ENCODE measurements around the gene NACC1.
"Not testable (repeated sequence)": the region's sequence is repeated elsewhere in the genome, so short reads cannot be mapped to it uniquely, and the experiment has no call there.

The NACC1 gene

DNA sequence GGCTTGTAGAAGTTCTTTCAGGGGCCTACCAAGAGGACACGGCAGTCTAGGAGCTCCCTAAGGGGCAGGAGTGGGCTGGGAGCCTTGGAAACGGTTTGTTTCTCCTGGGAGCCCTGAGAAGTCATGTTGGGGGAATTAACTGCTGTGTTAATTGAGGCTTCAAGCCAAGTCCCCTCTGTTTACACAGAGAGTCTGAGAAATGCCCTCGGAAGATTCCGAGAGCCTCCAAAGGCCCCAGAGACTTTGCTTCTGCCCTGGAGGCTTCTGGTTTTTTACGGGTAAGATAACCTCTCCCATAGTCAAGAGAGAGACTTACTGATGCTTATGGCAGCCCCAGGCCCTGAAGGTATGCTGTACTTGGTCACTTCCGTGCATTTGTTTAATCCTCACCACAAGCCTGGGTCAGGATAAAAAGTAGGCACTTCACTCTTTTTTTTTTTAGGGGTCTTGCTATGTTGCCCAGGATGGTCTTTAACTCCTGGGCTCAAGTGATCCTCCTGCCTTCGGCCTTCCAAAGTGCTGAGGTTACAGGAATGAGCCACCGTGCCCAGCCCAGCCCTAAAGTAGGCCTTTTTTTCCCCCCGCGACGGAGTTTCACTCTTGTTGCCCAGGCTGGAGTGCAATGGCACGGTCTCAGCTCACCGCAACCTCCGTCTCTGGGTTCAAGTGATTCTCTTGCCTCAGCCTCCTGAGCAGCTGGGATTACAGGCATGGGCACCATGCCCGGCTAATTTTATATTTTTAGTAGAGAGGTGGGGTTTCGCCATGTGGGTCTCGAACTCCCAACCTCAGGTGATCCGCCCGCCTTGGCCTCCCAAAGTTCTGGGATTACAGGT, 47.3 kb downstream of the NACC1 start:
- no peak for DNase-seq

DNA sequence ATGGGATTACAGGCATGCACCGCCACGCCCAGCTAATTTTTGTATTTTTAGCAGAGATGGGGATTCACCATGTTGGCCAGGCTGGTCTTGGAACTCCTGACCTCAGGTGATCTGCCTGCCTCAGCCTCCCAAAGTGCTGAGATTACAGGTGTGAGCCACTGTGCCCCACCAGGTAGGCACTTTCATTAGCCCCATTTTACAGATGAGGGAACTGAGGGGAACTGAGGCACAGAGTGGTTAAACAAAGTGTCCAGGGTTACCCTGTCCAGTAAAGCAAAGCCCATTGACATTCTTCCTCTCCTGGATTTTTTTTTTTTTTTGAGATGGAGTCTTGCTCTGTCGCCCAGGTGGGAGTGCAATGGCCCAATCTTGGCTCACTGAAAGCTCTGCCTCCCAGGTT, 48.1 kb downstream of the NACC1 start:
- DNase-seq, result not testable (repeated sequence)

DNA sequence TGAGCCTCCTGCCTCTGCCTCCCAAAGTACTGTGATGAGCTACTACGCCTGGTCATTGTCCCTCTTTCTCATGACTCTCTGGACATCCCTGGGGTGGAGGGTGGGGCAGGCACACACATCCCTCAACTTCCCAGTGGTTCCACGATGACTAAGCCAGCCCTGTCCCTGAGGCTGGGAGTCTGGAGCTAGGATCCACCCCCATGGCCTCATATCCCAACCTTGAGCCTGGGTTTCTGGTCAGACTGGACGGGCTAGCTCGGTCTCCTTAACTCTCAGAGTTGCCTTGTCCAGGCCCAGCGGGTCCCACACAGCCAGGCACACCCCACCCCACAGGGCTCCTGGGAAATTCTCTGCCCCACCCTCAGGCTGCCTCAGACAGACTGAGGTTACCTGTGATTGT, 51.7 kb downstream of the NACC1 start:
- no peak for DNase-seq

- DNase-seq, result peak; percentile 14
These were observed 53.1 kb downstream of the NACC1 start for GRCh38 chr19:13171146-13171545.

- DNase-seq, result peak; percentile 90
These were observed 54.5 kb downstream of the NACC1 start for GRCh38 chr19:13172346-13173138.

DNA sequence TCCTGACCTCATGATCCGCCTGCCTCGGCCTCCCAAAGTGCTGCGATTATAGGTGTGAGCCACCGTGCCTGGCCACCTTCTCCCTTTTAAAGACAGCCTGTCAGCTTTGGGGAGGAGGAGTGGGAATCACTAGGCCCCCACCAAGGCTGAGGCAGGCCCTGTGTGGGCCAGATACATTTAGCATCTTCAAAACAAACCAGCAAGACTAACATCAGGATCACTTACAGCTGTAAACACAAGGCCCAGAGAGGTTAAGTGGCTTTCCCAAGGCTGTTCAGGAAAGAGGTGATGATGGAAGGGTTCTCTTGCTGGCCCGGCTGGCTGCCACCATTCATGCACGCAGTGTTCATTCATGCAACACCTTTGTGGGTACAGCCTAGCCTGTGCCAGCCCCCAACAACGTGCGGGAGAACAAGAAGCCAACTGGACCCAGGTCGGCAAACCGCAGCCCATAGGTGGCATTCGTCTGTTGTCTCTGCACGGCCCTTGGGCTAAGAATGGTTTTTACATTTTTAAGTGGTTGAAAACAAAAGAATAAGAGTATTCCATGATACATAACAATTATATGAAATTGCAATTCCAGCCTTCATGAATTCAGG, 55.2 kb downstream of the NACC1 start:
- DNase-seq, result peak; percentile 12

DNA sequence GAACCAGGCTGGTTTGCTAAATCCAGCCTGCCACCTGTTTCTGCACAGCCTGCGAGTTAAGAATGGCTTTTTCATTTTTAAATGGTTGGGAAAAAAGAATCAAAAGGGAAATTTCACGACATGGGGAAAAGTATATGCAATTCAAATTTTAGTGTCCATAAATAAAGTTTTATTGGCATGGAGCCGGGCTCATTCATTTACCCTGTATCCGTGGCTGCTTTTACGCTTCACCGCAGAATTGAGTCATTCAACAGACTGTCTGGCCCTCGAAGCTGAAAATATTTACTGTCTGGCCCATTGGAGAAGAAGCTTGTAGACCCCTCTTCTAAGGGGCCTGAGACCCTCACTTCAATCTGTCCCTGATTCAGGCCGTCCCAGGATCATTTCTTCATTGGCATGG, 58.3 kb downstream of the NACC1 start:
- DNase-seq, result no peak

GRCh38 chr19:13177584-13177983, 59.5 kb downstream of the NACC1 start:
- not testable (repeated sequence) for DNase-seq

DNA sequence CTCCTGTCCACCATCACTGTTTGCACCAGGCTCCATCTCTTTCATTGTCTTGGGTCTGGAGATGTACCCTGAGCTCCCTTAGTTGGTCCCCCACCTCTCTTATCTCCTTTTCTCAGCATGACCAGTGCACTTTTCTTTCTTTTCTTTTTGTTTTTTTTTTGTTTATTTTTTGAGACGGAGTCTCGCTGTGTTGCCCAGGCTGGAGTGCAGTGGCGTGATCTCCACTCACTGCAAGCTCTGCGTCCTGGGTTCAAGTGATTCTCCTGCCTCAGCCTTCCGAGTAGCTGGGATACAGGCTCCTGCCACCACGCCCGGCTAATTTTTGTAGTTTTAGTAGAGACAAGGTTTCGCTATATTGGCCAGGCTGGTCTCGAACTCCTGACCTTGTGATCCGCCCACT, 60.2 kb downstream of the NACC1 start:
- not testable (repeated sequence) for DNase-seq

- peak; percentile 51 for DNase-seq
These were observed 63.8 kb downstream of the NACC1 start for GRCh38 chr19:13181747-13182388.

- not testable (repeated sequence) for DNase-seq
These were observed 66.9 kb downstream of the NACC1 start for GRCh38 chr19:13184926-13185325.

GRCh38 chr19:13185763-13186657, 67.9 kb downstream of the NACC1 start:
- not testable (repeated sequence) for DNase-seq

DNA sequence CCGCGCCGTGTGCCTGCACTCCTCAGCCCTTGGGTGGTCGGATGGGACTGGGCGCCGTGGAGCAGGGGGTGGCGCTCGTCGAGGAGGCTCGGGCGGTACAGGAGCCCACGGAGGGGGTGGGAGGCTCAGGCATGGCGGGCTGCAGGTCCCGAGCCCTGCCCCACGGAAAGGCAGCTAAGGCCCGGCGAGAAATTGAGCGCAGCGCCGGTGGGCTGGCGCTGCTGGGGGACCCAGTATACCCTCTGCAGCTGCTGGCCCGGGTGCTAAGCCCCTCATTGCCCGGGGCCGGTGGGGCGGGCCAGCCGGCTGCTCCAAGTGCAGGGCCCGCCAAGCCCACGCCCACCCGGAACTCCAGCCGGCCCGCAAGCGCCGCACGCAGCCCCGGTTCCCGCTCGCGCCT, 68.6 kb downstream of the NACC1 start:
- DNase-seq, result not testable (repeated sequence)

DNA sequence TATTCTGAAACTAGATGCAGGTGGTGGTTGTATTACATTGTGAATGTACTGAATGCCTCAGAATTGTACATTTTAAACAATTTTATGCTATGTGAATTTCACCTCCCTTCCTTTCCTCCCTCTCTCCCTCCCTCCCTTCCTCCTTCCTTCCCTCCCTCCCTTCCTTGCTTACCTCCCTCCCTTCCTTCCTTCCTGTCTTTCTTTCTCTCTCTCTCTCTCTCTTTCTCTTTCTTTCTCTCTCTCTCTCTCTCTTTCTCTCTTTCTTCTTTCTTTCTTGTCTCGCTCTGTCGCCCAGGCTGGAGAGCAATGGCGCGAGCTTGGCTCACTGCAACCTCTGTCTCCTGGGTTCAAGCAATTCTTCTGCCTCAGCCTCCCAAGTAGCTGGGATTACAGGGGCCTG, 69.4 kb downstream of the NACC1 start:
- DNase-seq, result no peak

DNA sequence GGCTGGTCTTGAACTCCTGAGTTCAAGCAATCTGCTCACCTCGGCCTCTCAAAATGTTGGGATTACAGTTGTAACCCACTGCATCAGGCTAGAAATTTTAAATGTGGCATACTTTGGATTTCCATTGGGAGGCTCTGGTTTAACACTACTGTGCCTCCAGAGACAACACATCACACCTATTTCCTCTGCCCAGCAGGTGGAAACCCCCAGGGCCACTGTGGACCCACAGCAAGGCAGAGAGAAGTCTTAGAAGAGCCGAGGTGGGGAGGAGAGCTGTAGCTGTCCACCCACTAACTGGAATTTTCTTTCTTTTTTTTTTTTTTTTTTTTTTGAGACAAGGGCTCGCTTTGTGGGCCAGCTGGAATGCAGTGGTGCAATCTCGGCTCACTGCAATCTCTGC, 71.5 kb downstream of the NACC1 start:
- no peak for DNase-seq
